Pons (tissue), 1 donor: ENCODE data around the gene STAG2.
"Not testable (repeated sequence)": the region's sequence is repeated elsewhere in the genome, so short reads cannot be mapped to it uniquely, and the experiment has no call there.

Experiments
- DNase-seq: peaks from one replicate; pipeline ENCODE4 v3.0.0-alpha.2; 2016; ENCODE audit warnings: low spot score

The STAG2 gene

GRCh38 chrX:123961268-123962005 lies at the start of gene STAG2:
Gene STAG2, plus strand, starts transcription at chrX:123961706. Its CDS starts 60,922 bp downstream, at chrX:124022628.
- peak; percentile 81 for DNase-seq

GRCh38 chrX:123917069-123917468 lies 44.4 kb upstream of the STAG2 start:
- no peak for DNase-seq

- no peak for DNase-seq
Measured at GRCh38 chrX:123918106-123918721, 43.3 kb upstream of the STAG2 start.

DNA sequence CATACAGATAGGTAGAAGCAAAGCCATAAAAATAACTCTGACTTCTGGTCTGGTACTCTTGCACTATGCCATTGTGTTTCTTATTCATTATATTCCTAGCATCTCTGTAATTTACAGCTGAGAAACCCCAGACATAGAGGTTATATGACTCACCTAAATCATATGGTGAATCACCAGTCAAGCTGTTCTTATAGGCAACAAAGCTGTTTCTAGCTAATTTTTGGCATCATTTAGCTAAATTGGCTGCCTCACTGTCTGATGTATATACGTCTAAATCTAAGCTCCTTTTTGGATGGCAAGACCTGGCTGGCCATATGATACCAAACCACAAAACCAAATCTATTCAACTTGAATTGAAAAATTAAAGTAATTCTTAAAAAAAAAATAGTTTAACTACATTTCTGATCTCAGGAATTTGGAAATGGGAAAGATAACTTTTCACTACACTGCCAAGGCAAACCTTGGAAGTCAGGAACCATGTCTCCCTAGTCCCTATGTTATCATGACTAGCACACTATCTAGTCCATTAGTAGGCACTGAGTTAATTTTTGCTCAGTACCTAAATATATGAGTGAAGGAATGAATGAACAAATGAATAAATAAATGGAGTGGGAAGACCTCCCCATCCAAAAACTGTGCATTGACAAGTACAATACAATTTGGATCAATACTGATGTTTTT lies 41.3 kb upstream of the STAG2 start:
- peak; percentile 3 for DNase-seq

DNA sequence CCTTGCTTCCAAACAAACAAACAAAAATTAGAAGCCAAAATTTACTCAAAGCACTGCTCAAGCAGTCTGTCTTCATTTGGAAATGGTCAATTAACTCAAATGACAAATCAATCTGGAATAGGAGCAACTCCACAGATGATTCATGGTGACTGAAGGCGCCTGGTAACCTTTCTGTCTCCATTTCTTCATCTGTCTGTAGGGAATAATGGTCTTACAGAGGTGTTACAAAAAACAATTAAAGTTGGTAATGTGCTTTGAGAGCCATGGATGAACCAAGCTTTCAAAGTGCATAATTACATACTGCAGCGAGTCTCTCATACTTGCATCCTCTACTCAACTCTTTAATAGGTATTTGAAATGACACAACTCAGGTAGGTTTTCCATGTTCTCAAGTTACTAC lies 38.3 kb upstream of the STAG2 start:
- DNase-seq: no peak

- DNase-seq: no peak
Measured at GRCh38 chrX:123924186-123924585, 37.3 kb upstream of the STAG2 start.

- DNase-seq: no peak
Measured at GRCh38 chrX:123927845-123928244, 33.7 kb upstream of the STAG2 start.

DNA sequence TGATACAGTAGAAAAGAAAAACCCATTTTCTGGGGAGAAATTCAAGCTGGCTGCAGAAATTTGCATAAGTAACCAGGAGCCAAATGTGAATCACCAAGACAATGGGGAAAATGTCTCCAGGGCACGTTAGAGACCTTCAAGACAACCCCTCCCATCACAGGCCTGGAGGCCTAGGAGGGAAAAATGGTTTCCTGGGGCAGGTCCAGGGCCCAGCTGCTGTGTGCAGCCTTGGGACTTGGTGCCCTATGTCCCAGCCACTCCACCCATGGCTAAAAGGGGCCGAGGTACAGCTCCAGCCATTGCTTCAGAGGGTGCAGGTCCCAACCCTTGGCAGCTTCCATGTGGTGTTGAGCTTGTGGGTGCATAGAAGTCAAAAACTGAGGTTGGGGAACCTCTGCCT lies 29.5 kb upstream of the STAG2 start:
- DNase-seq: not testable (repeated sequence)

DNA sequence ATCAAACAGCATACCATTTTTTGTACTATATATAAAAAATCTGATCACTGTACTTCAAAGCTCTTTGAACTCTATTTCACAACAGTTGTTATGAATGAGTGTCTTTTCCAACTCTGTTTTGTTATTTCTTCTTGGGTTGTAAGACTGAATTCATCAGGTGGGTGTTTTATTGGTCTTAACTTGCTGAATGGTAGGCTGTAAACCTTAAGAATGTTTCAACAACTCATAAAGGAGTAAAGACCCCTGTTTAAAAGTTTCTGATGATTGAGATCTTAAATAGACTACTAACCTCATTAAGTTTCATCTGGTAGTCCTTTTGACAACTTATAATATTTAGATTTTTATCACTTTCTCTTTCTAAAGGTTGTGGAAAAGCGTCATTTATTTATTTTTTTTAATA lies 18.4 kb upstream of the STAG2 start:
- DNase-seq: no peak

GRCh38 chrX:123943488-123943887 lies 18.0 kb upstream of the STAG2 start:
- DNase-seq: no peak

- DNase-seq: no peak
Measured at GRCh38 chrX:123949846-123950245, 11.7 kb upstream of the STAG2 start.

DNA sequence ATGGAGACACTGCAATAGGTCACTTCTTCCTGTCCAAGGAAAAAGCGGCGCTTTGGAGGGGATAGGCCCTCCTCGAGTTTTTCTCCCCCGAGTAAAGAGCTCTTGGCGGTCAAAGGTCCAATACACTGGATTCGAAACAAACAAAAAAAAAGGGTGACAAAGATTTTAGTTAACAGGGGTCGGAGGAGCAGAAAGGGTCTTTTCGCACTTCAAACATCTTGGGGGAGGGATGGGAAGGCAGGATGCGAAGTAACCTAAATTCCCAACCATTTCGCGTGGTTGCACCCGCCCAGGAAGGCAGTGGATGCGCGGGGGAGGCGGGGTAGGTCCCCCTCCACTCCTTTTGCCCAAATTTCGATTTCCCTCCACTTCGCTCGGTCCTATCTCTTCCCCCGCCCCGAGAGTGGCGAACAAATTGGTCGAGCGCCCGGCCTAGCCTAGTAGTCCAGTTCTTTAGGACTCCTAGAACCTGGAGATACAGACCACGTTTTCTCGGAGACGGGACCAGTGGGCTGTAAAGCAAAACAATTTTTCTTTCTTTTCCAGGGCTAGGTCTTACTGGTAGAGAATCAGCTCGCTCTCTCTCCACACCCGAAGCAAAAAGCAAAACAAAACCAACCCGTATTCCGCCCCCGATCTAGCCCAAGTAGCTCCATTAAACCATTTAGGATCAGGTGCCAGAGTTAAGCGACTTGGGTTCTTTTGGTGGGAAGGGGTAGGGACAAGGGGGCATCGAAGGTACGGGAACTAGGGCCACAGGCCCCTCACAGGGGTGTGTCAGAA lies 2.0 kb upstream of the STAG2 start:
- DNase-seq: peak; percentile 38

DNA sequence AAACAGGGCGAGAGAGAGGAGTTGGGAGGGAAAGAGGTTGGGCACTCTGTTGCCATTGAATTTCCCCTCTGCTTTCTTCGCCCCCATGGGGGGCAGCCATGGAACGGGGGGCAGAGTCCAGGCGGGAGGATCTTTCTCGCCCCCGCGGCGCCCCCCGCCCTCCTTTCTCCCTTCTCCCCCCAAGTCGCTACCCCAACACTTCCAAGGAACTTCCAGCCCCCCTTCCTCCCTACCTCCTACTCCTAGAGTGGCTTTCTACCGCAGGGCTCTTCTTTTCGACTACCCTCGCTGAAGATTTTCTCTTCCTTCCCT lies 594 bp upstream of the STAG2 start:
- peak; percentile 24 for DNase-seq

- no peak for DNase-seq
Measured at GRCh38 chrX:123962006-123962467, 531 bp downstream of the STAG2 start.

DNA sequence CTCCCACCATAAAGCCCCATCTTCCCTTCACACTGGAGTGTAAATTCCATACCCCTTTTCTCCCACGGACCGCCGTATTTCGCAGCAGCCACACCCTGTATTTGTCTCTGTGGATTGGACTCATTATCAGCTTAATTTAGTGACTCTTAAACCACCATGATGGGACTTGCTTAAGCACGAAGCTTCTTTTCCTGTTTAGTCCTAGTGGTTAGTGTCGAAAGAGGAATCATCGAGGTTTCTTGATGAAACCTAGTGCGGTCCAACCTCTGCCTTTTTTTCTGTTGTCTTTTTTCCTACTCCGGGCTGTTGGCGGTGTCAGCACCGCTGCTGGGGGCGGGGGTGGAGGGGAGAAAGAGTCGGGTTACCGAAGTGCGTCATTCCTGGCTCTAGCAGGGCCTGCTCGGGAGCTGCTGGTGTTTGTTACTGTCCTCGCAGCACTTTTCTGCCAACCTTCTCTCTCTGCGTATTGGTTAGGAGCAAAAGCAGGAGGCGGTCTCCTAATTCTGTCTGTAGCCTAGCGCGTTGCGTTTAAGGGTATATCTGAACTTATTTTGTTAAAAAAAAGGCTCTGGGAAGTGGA lies 1.4 kb downstream of the STAG2 start:
- peak; percentile 88 for DNase-seq

DNA sequence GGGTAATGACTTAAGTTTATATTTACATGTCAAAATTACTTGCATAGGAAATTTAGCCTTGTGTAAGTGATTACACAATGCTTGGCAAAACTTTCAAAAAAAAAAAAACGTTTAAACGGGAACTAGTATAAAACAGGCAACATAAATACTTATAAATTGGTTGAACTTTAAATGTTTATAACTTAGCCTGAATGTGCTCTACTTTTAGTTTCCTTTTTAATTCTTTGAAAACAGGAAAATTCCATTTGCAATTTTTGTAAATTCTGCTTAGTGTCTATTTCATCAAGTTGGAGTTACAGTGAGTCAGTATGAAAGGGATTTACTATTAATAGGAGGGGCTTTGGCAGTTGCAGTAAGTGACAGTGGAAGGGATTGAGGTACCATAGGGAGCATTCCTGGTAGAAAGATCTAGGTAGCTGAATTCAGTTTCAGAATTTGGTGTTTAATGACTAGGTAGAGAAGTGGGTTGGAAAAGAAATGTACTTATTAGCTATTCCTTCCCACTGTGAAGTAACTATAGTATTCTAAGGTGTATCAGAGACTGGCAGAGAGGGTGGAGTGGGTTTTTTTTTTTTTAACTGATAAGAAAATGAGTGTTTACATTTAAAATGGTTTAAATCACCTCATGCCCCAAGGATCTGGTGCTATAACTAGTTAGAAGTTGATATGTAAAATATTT lies 2.8 kb downstream of the STAG2 start:
- DNase-seq: peak; percentile 8

DNA sequence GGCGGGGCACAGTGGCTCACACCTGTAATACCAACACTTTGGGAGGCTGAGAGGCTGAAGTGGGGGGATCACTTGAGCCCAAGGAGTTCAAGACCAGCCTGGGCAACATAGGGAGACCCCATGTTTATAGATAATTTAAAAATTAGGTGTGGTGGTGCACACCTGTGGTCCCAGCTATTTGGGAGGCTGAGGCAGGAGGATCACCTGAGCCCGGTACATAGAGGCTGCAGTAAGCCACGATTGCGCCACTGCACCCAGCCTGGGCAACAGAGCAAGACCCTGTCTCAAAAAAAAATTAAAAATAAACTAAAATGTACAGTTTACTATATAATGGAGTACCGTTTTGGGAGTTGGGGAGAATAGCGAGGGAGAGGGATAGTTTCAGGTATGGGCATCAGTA lies 4.2 kb downstream of the STAG2 start:
- DNase-seq: no peak

DNA sequence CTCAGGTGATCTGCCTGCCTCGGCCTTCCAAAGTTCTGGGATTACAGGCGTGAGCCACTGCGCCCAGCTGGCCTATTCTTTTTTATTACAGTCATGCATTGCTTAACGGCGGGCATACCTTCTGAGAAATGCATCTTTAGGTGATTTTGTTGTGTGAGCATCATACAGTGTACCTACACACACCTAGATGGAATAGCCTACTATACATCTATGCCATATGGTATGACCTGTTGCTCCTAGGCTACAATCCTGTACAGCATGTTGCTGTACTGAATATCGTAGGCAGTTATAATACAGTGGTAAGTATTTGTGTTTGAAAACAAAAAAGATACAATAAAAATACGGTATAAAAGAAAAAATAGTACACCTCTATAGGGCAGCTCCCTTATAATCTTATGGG lies 6.0 kb downstream of the STAG2 start:
- DNase-seq: no peak

DNA sequence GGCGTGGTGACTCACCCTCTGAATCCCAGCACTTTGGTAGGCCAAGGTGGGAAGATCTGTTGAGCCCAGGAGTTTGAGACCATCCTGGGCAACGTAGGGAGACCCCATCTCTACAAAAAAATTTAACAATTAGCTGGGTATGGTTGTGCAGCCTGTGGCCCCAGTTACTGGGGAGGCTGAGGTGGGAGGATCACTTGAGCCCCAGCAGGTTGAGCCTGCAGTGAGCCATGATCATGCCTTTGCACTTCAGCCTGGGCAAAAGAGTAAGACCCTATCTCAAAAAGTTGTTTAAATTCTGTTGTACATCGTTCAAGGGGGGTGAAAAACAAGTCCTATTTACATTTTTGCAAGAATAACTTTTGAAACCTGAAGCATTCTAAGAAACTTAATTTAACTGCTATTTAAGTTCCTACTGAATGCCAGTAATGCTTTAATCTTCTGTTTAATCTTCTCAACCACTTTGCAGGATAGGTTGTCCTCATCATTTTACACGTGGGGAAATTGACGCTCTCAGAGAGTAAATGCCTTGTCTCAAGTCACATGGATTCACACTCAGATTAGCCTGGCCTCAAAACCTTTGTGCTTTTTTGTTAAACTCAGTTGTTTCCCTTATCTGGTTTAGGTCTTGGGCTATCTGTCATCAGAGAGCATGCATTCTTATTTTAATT lies 7.0 kb downstream of the STAG2 start:
- no peak for DNase-seq

GRCh38 chrX:123971982-123972381 lies 10.5 kb downstream of the STAG2 start:
- no peak for DNase-seq

- no peak for DNase-seq
Measured at GRCh38 chrX:123973921-123974320, 12.4 kb downstream of the STAG2 start.
